ENCODE results near the gene LSM8.
A peak's percentile ranks its signal among the peaks of the same experiment; 100 is the strongest.
"Not testable (repeated sequence)": the region's sequence is repeated elsewhere in the genome, so short reads cannot be mapped to it uniquely, and the experiment has no call there.

Gene LSM8

DNA sequence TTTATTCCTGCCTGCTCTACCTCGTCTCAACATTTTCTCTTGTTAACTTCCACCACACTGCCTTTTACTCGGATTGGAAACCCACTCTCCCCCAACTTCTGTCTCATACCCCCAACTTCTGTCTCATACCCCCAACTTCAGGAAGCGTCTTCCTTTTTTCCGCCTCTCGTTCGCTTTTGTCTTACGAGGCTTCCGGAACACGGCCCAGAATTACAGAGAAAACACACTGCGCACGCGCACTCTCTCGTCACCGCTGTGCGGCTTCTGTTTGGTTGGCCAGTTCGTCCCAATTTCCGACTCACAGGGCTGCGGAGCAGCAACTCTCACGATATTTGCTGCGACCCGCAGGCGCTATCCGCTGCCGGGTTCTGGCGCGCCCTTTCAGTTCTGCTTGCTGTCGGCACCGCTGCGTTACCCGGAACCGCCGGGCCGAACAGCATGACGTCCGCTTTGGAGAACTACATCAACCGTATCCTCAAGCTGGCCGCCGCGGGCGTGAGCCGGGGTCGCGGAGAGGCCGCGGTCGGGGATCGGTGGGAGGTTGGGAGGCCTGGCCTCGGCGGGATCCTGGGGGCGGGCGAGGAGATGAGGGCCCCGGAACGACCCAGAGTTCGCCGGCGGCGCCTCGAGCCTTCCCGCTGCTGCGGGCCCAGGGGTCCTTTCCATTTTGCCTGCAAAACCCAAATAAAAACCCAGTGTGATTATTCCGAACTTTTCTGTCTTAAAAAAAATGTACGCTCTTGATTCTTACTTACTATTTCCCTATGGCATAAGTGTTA lies at the start of gene LSM8:
Gene LSM8 (plus strand): TSS at position 379 of the 779 bp plus-strand sequence. CDS start 60 bp downstream, at position 439.
- TF ChIP-seq CSDC2 (CRISPR knock-in tag; IDR thresholded peaks at IDR 0.05) (0 out of 2 replicates have a peak, but pooled peaks have one; percentile 38), ZFP3 (CRISPR knock-in tag; IDR thresholded peaks at IDR 0.05) (0 out of 2 replicates have a peak, but pooled peaks have one; percentile 45), SNAI2 (CRISPR knock-in tag; IDR thresholded peaks at IDR 0.05) (no peak), ZFP30 (CRISPR knock-in tag; IDR thresholded peaks at IDR 0.05) (no peak), BACH2 (CRISPR knock-in tag; IDR thresholded peaks at IDR 0.05; ENCODE audit: borderline replicate concordance) (no peak), ZC3H10 (CRISPR knock-in tag; IDR thresholded peaks at IDR 0.05) (no peak), TOX (CRISPR knock-in tag; IDR thresholded peaks at IDR 0.05; ENCODE audit: borderline replicate concordance) (no peak), GLIS3 (CRISPR knock-in tag; IDR thresholded peaks at IDR 0.05) (no peak), OSR1 (CRISPR knock-in tag; IDR thresholded peaks at IDR 0.05) (no peak), ZNF70 (CRISPR knock-in tag; IDR thresholded peaks at IDR 0.05) (no peak), TCF4 (CRISPR knock-in tag; IDR thresholded peaks at IDR 0.05; ENCODE audit: borderline replicate concordance) (no peak), ARNTL (CRISPR knock-in tag; IDR thresholded peaks at IDR 0.05; ENCODE audit: borderline replicate concordance, low read depth) (no peak), ZNF8 (CRISPR knock-in tag; IDR thresholded peaks at IDR 0.05) (peak; percentile 81), PPARA (CRISPR knock-in tag; IDR thresholded peaks at IDR 0.05; ENCODE audit: borderline replicate concordance) (no peak)
- TF ChIP-seq, protein P1, sequence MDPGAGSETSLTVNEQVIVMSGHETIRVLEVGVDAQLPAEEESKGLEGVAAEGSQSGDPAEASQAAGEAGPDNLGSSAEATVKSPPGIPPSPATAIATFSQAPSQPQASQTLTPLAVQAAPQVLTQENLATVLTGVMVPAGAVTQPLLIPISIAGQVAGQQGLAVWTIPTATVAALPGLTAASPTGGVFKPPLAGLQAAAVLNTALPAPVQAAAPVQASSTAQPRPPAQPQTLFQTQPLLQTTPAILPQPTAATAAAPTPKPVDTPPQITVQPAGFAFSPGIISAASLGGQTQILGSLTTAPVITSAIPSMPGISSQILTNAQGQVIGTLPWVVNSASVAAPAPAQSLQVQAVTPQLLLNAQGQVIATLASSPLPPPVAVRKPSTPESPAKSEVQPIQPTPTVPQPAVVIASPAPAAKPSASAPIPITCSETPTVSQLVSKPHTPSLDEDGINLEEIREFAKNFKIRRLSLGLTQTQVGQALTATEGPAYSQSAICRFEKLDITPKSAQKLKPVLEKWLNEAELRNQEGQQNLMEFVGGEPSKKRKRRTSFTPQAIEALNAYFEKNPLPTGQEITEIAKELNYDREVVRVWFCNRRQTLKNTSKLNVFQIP (CRISPR knock-in tag; IDR thresholded peaks at IDR 0.05; ENCODE audit: borderline replicate concordance, low read depth) = no peak
- TF ChIP-seq, protein P2, sequence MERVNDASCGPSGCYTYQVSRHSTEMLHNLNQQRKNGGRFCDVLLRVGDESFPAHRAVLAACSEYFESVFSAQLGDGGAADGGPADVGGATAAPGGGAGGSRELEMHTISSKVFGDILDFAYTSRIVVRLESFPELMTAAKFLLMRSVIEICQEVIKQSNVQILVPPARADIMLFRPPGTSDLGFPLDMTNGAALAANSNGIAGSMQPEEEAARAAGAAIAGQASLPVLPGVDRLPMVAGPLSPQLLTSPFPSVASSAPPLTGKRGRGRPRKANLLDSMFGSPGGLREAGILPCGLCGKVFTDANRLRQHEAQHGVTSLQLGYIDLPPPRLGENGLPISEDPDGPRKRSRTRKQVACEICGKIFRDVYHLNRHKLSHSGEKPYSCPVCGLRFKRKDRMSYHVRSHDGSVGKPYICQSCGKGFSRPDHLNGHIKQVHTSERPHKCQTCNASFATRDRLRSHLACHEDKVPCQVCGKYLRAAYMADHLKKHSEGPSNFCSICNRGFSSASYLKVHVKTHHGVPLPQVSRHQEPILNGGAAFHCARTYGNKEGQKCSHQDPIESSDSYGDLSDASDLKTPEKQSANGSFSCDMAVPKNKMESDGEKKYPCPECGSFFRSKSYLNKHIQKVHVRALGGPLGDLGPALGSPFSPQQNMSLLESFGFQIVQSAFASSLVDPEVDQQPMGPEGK (CRISPR knock-in tag; IDR thresholded peaks at IDR 0.05; ENCODE audit: borderline replicate concordance) = peak; percentile 64; the same call in 1 of the 2 replicates
- TF ChIP-seq, protein P3, sequence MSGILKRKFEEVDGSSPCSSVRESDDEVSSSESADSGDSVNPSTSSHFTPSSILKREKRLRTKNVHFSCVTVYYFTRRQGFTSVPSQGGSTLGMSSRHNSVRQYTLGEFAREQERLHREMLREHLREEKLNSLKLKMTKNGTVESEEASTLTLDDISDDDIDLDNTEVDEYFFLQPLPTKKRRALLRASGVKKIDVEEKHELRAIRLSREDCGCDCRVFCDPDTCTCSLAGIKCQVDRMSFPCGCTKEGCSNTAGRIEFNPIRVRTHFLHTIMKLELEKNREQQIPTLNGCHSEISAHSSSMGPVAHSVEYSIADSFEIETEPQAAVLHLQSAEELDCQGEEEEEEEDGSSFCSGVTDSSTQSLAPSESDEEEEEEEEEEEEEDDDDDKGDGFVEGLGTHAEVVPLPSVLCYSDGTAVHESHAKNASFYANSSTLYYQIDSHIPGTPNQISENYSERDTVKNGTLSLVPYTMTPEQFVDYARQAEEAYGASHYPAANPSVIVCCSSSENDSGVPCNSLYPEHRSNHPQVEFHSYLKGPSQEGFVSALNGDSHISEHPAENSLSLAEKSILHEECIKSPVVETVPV (CRISPR knock-in tag; IDR thresholded peaks at IDR 0.05) = no peak
- TF ChIP-seq, protein P4, sequence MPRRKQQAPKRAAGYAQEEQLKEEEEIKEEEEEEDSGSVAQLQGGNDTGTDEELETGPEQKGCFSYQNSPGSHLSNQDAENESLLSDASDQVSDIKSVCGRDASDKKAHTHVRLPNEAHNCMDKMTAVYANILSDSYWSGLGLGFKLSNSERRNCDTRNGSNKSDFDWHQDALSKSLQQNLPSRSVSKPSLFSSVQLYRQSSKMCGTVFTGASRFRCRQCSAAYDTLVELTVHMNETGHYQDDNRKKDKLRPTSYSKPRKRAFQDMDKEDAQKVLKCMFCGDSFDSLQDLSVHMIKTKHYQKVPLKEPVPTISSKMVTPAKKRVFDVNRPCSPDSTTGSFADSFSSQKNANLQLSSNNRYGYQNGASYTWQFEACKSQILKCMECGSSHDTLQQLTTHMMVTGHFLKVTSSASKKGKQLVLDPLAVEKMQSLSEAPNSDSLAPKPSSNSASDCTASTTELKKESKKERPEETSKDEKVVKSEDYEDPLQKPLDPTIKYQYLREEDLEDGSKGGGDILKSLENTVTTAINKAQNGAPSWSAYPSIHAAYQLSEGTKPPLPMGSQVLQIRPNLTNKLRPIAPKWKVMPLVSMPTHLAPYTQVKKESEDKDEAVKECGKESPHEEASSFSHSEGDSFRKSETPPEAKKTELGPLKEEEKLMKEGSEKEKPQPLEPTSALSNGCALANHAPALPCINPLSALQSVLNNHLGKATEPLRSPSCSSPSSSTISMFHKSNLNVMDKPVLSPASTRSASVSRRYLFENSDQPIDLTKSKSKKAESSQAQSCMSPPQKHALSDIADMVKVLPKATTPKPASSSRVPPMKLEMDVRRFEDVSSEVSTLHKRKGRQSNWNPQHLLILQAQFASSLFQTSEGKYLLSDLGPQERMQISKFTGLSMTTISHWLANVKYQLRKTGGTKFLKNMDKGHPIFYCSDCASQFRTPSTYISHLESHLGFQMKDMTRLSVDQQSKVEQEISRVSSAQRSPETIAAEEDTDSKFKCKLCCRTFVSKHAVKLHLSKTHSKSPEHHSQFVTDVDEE (CRISPR knock-in tag; IDR thresholded peaks at IDR 0.05) = peak; percentile 26; the same call in 1 of the 2 replicates
- TF ChIP-seq, protein P5, sequence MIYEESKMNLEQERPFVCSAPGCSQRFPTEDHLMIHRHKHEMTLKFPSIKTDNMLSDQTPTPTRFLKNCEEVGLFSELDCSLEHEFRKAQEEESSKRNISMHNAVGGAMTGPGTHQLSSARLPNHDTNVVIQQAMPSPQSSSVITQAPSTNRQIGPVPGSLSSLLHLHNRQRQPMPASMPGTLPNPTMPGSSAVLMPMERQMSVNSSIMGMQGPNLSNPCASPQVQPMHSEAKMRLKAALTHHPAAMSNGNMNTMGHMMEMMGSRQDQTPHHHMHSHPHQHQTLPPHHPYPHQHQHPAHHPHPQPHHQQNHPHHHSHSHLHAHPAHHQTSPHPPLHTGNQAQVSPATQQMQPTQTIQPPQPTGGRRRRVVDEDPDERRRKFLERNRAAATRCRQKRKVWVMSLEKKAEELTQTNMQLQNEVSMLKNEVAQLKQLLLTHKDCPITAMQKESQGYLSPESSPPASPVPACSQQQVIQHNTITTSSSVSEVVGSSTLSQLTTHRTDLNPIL (CRISPR knock-in tag; IDR thresholded peaks at IDR 0.05; ENCODE audit: low read depth) = no peak
- ATAC-seq = peak; percentile 98

DNA sequence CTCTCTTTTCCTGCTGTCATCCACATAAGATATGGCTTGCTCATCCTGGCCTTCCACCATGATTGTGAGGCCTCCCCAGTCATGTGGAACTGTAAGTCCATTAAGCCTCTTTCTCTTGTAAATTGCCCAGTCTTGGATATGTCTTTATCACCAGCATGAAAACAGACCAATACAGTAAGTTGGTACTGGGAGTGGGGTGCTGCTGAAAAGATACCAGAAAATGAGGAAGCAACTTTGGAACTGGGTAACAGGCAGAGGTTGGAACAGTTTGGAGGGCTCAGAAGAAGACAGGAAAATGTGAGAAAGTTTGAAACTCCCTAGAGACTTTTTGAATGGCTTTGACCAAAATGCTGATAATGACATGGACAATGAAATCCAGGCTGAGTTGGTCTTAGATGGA lies 49.5 kb upstream of the LSM8 start:
- not testable (repeated sequence) for ATAC-seq

DNA sequence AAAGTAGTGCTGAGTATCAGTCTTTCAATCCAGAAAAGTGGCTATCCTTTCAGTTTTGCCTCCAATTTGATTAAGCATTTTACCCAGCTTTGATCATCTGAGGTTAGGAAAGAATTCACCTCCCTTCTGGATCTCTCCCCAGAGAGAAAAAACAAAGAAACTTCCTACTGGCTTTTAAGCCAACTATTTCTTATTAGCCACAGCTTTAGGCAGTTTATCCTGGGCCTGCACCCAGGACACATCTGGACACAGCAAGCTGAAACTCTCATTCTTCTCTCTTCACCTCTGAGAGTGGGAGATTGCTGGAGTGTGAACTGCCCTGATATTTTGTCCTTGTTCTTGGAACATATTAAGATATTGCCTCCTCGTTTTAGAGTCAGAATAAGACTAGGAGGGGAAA lies 43.5 kb upstream of the LSM8 start:
- TF ChIP-seq, protein P2 (CRISPR knock-in tag; IDR thresholded peaks at IDR 0.05; ENCODE audit: borderline replicate concordance) = no peak
- TF ChIP-seq ZNF70 (CRISPR knock-in tag; IDR thresholded peaks at IDR 0.05) (no peak), PPARA (CRISPR knock-in tag; IDR thresholded peaks at IDR 0.05; ENCODE audit: borderline replicate concordance) (no peak), RARB (CRISPR knock-in tag; IDR thresholded peaks at IDR 0.05) (no peak), GLIS3 (CRISPR knock-in tag; IDR thresholded peaks at IDR 0.05) (no peak)
- no peak for ATAC-seq
